GM10266 (cell line): ENCODE results near the gene SEMA6A.

Experiments used
- DNase-seq: peaks from one replicate; pipeline ENCODE4 v3.0.0; 2012; ENCODE audit errors: extremely low spot score
- TF ChIP-seq, protein P1 (sequence below): IDR thresholded peaks from 2 replicates; pipeline ENCODE4 v1.5.1; 2012; ENCODE audit warnings: mild to moderate bottlenecking, low read depth; ENCODE audit not compliant: control insufficient read depth, insufficient read depth; ENCODE audit errors: missing control alignments

Gene SEMA6A

DNA sequence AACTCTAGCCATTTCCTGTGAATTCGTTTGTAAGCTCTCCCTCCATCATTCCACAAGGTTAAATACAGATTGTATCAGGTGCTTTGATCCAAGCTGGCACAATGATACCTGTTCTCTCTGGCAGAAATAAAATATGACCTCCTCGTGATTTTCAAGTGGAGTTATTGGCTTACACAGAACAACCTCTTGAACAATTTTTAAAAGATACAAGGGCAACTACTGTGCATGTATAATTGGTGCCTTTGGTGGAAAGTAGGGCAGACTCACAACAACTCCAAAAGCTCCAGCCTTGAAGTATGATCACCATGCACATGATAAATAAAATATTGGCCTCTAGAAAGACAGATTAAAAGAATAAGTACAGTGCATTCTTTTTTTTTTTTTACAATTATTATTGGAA, 106.0 kb downstream of the SEMA6A start:
- TF ChIP-seq, protein P1, sequence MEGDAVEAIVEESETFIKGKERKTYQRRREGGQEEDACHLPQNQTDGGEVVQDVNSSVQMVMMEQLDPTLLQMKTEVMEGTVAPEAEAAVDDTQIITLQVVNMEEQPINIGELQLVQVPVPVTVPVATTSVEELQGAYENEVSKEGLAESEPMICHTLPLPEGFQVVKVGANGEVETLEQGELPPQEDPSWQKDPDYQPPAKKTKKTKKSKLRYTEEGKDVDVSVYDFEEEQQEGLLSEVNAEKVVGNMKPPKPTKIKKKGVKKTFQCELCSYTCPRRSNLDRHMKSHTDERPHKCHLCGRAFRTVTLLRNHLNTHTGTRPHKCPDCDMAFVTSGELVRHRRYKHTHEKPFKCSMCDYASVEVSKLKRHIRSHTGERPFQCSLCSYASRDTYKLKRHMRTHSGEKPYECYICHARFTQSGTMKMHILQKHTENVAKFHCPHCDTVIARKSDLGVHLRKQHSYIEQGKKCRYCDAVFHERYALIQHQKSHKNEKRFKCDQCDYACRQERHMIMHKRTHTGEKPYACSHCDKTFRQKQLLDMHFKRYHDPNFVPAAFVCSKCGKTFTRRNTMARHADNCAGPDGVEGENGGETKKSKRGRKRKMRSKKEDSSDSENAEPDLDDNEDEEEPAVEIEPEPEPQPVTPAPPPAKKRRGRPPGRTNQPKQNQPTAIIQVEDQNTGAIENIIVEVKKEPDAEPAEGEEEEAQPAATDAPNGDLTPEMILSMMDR, result no peak
- DNase-seq, result no peak

GRCh38 chr5:116467465-116467843, 107.2 kb downstream of the SEMA6A start:
- DNase-seq, result no peak
- TF ChIP-seq, protein P1, result no peak

- no peak for DNase-seq
- TF ChIP-seq, protein P1, result no peak
Measured at GRCh38 chr5:116466727-116467464, 107.7 kb downstream of the SEMA6A start.

DNA sequence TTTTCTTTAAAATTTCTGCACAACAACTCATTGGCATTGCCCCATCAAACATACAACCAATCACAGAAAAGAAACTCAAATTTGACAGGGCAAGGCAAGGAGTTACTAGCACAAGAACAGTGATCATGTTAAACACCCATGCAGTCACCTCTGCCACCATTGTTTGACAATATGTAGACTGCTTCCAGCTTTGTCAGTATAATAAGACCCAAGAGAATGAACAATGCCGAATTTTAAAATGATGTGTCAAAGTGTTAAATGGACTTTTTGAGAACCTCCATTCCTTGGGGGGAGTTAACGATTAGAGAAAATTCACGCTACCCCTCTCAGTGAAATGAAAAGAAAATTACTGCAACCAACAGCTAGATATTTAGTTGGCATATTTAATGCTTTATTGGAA, 109.2 kb downstream of the SEMA6A start:
- no peak for DNase-seq
- TF ChIP-seq, protein P1, result no peak

DNA sequence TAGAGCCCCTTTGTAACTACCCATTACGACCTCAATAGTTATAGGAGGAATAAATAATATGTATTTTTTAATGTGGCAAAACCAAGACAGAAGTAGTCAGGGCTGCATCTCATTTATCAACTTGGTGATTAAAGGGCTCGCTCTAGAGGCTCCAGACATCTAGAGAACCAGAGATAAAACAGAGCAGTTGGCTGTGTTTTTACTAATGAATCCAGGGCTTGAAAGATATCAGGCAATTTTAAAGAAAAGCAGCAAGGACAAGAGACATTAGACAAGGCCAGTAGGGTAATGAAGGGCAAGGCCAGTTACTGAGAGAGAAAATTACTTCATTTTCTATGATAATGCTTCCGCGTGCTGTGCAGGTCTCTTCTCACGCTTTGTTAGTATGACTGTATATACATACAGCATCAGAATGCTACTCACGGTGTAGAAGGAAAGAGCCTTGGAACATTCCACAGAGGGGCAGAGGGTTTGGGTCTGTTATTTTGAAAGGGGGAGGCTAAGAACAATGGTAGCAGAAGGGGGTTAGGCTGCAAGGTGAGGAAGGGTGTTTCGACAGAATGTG, 110.4 kb downstream of the SEMA6A start:
- TF ChIP-seq, protein P1, result no peak
- DNase-seq, result no peak

DNA sequence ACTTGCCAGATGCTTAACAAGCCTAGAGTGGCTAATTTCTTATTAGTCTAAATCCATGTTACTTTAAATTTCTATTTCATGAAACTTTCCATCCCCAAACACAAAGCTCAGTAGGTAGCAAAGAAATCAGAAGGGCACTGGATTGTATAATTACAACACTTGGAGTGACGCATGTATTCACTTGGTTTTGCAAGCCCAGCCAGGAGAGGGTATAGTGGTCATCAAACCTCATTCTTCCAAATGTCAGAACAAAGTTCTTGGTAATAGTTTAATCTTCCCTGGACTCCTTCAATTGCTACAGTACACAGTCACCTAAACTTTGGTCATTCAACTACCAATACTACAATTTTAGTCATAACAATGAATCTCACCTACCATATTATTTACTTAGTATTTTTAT, 112.1 kb downstream of the SEMA6A start:
- TF ChIP-seq, protein P1, result no peak
- DNase-seq, result no peak

DNA sequence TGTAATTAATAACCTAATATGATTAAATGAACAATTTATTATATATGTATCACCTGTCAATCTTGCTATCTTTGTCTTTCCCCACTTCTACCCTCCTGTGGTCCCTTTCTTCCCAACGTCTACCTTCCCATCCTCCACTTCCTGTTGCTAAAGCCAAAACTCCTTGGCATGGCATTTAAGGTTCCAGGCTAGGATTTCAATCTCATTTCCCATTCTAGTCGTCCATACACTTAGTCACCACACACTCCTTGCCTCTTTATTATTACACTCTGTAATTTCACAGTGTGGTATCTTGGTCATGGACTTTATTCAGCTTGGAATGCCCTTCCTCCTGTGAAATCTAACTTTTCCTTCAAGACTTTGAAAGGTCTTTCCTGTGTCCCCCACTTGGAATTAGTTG, 115.3 kb downstream of the SEMA6A start:
- DNase-seq, result no peak
- TF ChIP-seq, protein P1, result no peak
